Caco-2 (cell line): Measurements from ENCODE around the gene MSANTD2. TPM values are rescaled to one million over a fixed set of nuclear protein-coding genes. Genes with fewer than 3 reads are reported as not detected.

Source experiments
- BruUV-seq: library from RNA; stranded (reverse); fragments of 400-500 nt; replicated peaks from 2 replicates; lab custom pipeline; 2021; lab: Mats Ljungman, UMichigan
- CTCF ChIA-PET: fragments of 300-600 bp; sonication (Branson Sonifier 250); formaldehyde crosslinking; loops from one replicate; lab custom pipeline; 2022; ENCODE audit warnings: antibody characterized with exemption; lab: Charles Lee
- POLR2A ChIA-PET: fragments of 300-600 bp; sonication (Branson Sonifier 250); formaldehyde crosslinking; loops from one replicate; lab custom pipeline; 2022; ENCODE audit warnings: antibody characterized with exemption; lab: Charles Lee
- DNase-seq, 2 experiments: peaks; one replicate each; pipeline versions ENCODE4 v3.0.0 to v3.0.0-alpha.2; 2020 to 2022
- H3K27me3 ChIP-seq: replicated peaks from 2 replicates; pipeline ENCODE4 v1.6.0; 2011; ENCODE audit warnings: low read length; ENCODE audit not compliant: control insufficient read depth, insufficient read depth
- H3K36me3 ChIP-seq: 2 replicates; pipeline ENCODE4 v1.5.1; 2011; ENCODE audit warnings: low read length; ENCODE audit not compliant: control insufficient read depth, insufficient read depth
- H3K4me1 ChIP-seq: fragments of 250-450 bp; sonication (Bioruptor Pico); 2 replicates; pipeline ENCODE4 v1.5.1; 2020; ENCODE audit warnings: mild to moderate bottlenecking
- H3K4me3 ChIP-seq: 2 replicates; pipeline ENCODE4 v1.5.1; 2011; ENCODE audit warnings: low read depth, mild to moderate bottlenecking, control low read depth, low read length
- H3K9me3 ChIP-seq: fragments of 250-450 bp; sonication (Bioruptor Pico); 2 replicates; pipeline ENCODE4 v1.5.1; 2020; ENCODE audit warnings: mild to moderate bottlenecking, moderate library complexity
- H3K27ac Mint-ChIP-seq: one replicate; pipeline ENCODE4 v1.8.0; 2022; ENCODE audit warnings: mixed read lengths; ENCODE audit not compliant: unreplicated experiment
- H3K27me3 Mint-ChIP-seq: one replicate; pipeline ENCODE4 v1.8.0; 2022; ENCODE audit warnings: mixed read lengths; ENCODE audit not compliant: insufficient read depth, unreplicated experiment
- H3K36me3 Mint-ChIP-seq: one replicate; pipeline ENCODE4 v1.8.0; 2022; ENCODE audit warnings: mild to moderate bottlenecking, mixed read lengths; ENCODE audit not compliant: insufficient read depth, unreplicated experiment
- H3K4me1 Mint-ChIP-seq: one replicate; pipeline ENCODE4 v1.8.0; 2022; ENCODE audit warnings: low read depth, mixed read lengths; ENCODE audit not compliant: unreplicated experiment
- H3K4me3 Mint-ChIP-seq: one replicate; pipeline ENCODE4 v1.8.0; 2022; ENCODE audit warnings: mild to moderate bottlenecking, moderate library complexity, mixed read lengths; ENCODE audit not compliant: unreplicated experiment
- H3K9me3 Mint-ChIP-seq: one replicate; pipeline ENCODE4 v1.8.0; 2022; ENCODE audit warnings: mixed read lengths; ENCODE audit not compliant: unreplicated experiment
- intact Hi-C: fragments of 100-400 bp; cut with micrococcal nuclease; formaldehyde crosslinking; loops from one replicate; pipeline ENCODE4 v1.10.0; 2022; ENCODE audit not compliant: unreplicated experiment
- total RNA-seq: library from RNA; stranded (reverse); gene quantifications from 2 replicates; pipeline ENCODE4 v1.2.3, GENCODE V29; 2022
- TF ChIP-seq, protein P1 (sequence below), 2 experiments: fragments of 200-600 bp in 1 of 2; IDR thresholded peaks; 1 replicate in 1 of 2; 2 replicates in 1 of 2; pipeline versions ENCODE4 v1.5.1 to v1.8.0; 2011 to 2022; ENCODE audit warnings: antibody characterized with exemption in 1 of 2, control low read depth in 1 of 2, inconsistent platforms in 1 of 2, low read depth in 1 of 2, low read length in 1 of 2, mild to moderate bottlenecking in 1 of 2, moderate library complexity in 1 of 2; ENCODE audit not compliant: insufficient read depth in 1 of 2, severe bottlenecking in 1 of 2, unreplicated experiment in 1 of 2

Gene MSANTD2
- total RNA-seq, 1 experiment from 2014 or later, result 28.3 TPM

- Histone ChIP-seq H3K36me3 (no peaks in the 10 kb centered on the region), H3K27me3 (peaks cover 8% of the 10 kb centered on the region), H3K9me3 (no peaks in the 10 kb centered on the region), H3K4me1 (peaks cover 6% of the 10 kb centered on the region), H3K4me3 (peak overlapping the region; percentile 62)
- POLR2A ChIA-PET, result interaction anchor here (0.6 kb wide), 1 partner anchor 67 kb away, joined by 4 read pairs; the partner anchor contains the start of genes SIAE and SPA17
- TF ChIP-seq, protein P1, sequence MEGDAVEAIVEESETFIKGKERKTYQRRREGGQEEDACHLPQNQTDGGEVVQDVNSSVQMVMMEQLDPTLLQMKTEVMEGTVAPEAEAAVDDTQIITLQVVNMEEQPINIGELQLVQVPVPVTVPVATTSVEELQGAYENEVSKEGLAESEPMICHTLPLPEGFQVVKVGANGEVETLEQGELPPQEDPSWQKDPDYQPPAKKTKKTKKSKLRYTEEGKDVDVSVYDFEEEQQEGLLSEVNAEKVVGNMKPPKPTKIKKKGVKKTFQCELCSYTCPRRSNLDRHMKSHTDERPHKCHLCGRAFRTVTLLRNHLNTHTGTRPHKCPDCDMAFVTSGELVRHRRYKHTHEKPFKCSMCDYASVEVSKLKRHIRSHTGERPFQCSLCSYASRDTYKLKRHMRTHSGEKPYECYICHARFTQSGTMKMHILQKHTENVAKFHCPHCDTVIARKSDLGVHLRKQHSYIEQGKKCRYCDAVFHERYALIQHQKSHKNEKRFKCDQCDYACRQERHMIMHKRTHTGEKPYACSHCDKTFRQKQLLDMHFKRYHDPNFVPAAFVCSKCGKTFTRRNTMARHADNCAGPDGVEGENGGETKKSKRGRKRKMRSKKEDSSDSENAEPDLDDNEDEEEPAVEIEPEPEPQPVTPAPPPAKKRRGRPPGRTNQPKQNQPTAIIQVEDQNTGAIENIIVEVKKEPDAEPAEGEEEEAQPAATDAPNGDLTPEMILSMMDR (IDR thresholded peaks at IDR 0.05; ENCODE audit: insufficient read depth in 1 of 2, low read depth in 1 of 2, low read length in 1 of 2, severe bottlenecking in 1 of 2, unreplicated experiment in 1 of 2), result peak; percentile 49 to 61
- Mint-ChIP-seq H3K27me3 (peaks cover 35% of the 10 kb centered on the region), H3K4me3 (peak overlapping the region; percentile 65), H3K27ac (no peak overlapping the region), H3K36me3 (peaks cover 4% of the 10 kb centered on the region), H3K9me3 (no peaks in the 10 kb centered on the region), H3K4me1 (peaks cover 6% of the 10 kb centered on the region)
- intact Hi-C loops, result loop anchor here (1.0 kb wide), 1 partner anchor 71 kb away; no protein-coding TSS in a partner anchor
- CTCF ChIA-PET, result interaction anchor here (0.7 to 2.1 kb wide), 10 partner anchors 14 to 136 kb away, joined by 3 to 12 read pairs (median 8); no protein-coding TSS in a partner anchor
- peak in 1 of 2 experiments; percentile 61 for DNase-seq
- BruUV-seq, result no TSS peak
Measured at GRCh38 chr11:124740277-124740882, 59.8 kb downstream of the MSANTD2 start.

DNA sequence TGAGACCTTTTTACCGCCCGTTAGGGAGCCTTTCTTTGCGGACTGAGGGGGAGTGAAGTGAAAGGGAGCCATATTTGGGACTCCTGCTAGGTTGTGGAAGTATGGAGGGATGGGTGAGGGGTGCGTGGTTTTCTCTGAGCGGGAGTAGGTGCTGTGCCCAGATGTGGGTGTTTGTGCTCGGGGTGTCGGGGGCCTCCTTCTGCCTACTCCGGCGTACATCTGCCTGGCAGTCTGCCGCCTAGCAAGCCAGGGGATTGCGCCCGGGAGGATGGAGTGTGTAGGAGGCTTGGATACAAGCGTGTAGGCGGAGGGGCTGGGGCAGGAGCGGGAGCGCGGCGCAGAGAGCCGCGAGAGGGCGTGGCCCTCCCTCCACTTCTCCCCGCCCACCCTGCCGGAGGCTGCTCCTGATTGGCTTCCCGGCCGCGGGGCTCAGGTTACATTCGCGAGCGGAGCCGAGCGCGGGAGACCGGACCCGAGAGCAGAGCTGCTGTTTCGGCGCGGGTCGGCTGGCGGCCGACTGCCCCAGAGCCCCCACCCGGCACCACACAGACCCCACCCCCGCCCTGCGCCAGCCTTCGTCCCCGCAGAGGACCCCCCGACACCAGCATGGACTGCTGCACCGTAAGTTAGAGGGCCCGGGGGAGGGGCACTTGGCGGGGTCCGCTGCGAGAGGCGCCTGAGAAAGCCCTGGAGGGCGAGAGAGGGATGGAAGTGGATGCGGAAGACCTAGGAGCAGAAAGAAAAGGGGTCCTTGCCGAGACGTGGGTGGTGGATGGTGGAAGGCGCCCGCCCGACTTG is 60.5 kb downstream of the MSANTD2 start, which contains the start of gene NRGN:
Gene NRGN (plus strand): TSS at position 464 of the 798 bp plus-strand sequence. CDS start 143 bp downstream, at position 607.
- Mint-ChIP-seq H3K4me3 (peak within 1 kb of the TSS; percentile 65), H3K36me3 (no peaks in the 10 kb centered on the region), H3K27ac (no peak within 1 kb of the TSS), H3K27me3 (peaks cover 40% of the 10 kb centered on the region), H3K4me1 (peaks cover 6% of the 10 kb centered on the region), H3K9me3 (no peaks in the 10 kb centered on the region)
- ChIA-PET CTCF (interaction anchor here (0.7 to 2.1 kb wide), 11 partner anchors 15 to 136 kb away, joined by 3 to 12 read pairs (median 7); partner anchors contain the start of gene TBRG1), POLR2A (interaction anchor here (0.6 kb wide), 1 partner anchor 66 kb away, joined by 4 read pairs; the partner anchor contains the start of genes SIAE and SPA17)
- DNase-seq, result peak; percentile 96 to 98
- TF ChIP-seq, protein P1 (IDR thresholded peaks at IDR 0.05; ENCODE audit: insufficient read depth in 1 of 2, low read depth in 1 of 2, low read length in 1 of 2, severe bottlenecking in 1 of 2, unreplicated experiment in 1 of 2), result no peak
- Histone ChIP-seq H3K27me3 (peaks cover 8% of the 10 kb centered on the region), H3K9me3 (no peaks in the 10 kb centered on the region), H3K4me1 (peaks cover 6% of the 10 kb centered on the region), H3K4me3 (peak within 1 kb of the TSS; percentile 62), H3K36me3 (no peaks in the 10 kb centered on the region)
- BruUV-seq, result no TSS peak
- intact Hi-C loops, result loop anchor here (1.0 kb wide), 6 partner anchors 8 to 70 kb away; partner anchors contain the start of genes SIAE and SPA17
